Inflammatory macrophage treated with lipopolysaccharide for 4 hours (primary cell): ENCODE measurements around the gene C1orf167.

Source experiments
- DNase-seq: peaks from one replicate; pipeline ENCODE4 v3.0.0-alpha.2; 2020

The C1orf167 gene

GRCh38 chr1:11738096-11738495, 23.9 kb upstream of the C1orf167 start:
- no peak for DNase-seq

DNA sequence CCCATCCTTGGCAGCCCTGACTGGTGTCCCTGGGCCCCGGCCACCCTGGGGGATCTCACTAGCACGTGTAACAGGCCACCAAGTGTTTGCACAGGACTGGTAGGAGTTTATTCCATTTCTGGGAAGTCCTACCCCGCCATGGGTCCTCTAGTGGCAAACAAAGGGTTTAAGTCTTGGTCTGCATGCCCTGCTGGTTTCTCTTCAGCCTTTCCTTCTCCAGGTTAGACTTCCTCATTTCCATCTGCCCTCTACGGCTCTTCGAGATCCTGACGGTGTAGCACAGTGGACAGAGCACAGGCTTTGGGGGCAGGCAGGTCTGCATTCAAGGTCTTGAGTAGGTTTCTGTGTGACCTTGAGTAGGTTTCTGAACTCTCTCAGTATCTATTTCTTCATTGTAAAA, 23.2 kb upstream of the C1orf167 start:
- peak; percentile 58 for DNase-seq

DNA sequence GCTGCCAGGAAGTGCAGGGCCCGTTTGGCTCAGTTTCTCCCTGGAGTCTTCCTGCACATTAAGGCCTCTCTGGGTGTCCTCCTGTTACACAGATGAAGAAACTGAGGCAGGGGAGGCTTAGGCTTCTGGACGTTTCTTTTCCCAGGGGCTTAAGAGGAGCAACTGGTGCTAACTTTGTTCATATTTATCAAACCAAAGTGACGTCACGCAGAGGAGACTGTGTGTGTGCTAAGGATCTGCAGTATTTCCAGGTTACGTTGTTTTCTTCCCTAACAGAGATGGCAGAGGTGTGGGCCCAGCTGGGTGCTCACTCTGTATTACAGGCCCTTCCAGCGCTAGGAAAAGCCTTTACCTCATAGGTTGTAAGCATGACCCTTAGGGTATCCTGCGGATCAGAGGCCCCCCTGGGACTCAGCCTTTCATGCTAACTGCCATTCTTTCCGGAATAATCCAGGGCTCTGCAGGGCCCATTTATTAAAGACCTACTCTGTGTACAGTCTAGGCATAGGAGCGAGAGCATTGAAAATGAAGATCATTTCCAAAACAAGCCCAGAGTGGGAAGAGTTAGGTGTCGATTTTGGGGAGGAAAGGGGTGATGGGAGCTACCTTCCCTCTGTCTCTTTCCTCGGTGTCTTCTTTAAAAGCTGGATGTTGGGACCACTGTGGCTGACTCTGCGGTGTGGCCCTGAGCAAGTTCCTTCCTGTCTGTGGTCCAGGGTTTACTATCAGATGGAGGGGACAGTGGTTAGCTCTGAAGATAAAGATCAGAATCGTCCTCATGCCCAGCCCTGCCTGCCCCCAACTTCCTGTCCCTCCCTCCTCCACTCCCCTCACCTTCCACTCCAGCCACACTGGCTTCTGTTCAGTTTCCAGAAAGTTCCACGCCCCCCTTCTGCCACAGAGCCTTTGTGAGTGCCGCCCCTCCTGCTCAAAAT, 21.5 kb upstream of the C1orf167 start:
- DNase-seq: no peak

- no peak for DNase-seq
These were observed 20.5 kb upstream of the C1orf167 start for GRCh38 chr1:11741482-11741881.

DNA sequence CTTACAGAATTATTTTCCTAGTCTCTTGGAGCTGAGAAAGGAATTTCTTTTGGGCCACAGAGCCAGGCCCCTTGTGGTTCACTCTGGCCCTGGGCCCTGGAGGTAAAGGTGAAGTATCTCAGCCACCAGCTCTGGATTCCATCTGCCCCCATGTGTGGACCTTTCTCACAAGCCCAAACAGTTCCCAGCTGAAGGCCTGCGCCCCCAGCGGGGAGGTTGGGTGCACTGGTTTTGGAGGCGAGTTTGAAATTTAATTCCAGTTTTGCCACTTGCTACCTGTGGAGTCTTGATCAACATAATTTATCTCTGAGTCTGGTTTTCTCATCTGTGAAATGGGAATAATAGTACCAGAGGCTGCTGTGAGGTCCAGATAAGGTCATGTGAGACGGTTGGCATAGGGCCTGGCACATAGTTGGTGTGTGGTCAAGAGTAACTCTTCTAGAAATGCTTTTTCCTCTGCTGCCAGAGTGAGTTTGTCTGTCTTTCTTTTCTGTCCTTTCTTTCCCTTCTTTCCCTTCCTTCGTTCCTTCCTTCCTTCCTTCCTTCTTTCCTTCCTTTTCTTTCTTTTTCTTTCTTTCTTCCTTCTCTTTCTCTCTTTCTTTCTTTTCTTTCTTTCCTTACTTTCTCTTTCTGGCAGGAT, 20.0 kb upstream of the C1orf167 start:
- no peak for DNase-seq

DNA sequence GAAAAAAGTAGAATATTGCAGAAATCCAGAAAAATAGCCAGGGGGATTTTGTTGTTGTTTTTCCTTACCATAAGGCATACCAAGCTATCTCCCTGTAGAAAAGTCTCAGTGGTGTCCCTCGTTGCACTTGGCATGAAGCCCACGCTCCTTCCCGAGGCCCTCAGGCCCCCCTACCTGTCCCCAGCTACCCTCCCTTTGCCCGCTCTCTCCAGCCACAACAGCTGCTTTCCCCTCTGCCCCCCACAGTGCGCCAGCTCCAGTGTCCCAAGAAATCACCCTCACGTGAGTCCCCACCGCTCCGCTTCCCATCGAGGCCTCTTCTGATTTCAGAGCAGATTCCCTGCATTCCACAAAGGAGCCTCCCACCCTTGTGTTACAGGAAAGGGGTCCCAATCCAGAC, 17.7 kb upstream of the C1orf167 start:
- no peak for DNase-seq

- DNase-seq: no peak
These were observed 15.9 kb upstream of the C1orf167 start for GRCh38 chr1:11746092-11746491.

- DNase-seq: no peak
These were observed 15.1 kb upstream of the C1orf167 start for GRCh38 chr1:11746795-11747487.

DNA sequence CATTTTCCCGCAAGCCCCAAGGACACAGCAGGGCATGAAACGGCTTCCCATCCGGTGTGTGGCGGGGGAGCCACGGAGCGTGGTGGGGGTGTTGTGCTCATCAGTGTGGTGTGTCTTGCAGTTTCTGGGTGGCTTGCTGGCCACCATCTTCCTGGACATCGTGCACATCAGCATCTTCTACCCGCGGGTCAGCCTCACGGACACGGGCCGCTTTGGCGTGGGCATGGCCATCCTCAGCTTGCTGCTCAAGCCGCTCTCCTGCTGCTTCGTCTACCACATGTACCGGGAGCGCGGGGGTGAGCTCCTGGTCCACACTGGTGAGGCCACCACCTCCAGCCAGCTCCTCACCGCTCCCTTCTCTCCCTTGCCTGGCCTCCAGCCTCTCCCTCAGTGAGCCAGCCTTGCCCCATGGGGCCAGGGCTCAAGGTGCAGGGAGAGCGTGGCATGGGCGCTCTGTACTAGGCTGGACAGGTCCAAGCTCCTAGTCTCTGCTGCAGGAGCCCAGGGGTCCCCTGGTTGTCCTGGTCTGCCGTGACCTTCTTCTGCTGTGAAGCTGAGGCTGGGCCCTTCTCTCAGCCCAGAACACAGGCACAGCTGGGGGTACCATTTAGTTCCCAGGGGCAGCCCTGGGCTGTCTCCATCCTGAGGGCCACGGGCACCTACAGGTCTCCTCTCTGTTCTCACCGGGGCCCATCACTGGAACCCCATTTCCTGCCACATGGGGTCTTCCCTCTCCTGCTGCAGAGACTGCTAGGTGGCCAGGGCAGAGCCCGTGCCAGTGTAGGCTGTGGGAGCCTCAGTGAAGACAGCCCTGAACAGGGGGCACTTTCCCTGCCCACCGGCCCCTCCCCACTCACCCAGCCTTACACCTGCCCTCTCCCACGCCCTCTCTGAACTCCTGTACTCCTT, 13.4 kb upstream of the C1orf167 start:
- no peak for DNase-seq

GRCh38 chr1:11749203-11749689, 12.7 kb upstream of the C1orf167 start:
- DNase-seq: peak; percentile 39

- DNase-seq: no peak
These were observed 12.0 kb upstream of the C1orf167 start for GRCh38 chr1:11749996-11750395.

- DNase-seq: no peak
These were observed 10.9 kb upstream of the C1orf167 start for GRCh38 chr1:11751087-11751486.

DNA sequence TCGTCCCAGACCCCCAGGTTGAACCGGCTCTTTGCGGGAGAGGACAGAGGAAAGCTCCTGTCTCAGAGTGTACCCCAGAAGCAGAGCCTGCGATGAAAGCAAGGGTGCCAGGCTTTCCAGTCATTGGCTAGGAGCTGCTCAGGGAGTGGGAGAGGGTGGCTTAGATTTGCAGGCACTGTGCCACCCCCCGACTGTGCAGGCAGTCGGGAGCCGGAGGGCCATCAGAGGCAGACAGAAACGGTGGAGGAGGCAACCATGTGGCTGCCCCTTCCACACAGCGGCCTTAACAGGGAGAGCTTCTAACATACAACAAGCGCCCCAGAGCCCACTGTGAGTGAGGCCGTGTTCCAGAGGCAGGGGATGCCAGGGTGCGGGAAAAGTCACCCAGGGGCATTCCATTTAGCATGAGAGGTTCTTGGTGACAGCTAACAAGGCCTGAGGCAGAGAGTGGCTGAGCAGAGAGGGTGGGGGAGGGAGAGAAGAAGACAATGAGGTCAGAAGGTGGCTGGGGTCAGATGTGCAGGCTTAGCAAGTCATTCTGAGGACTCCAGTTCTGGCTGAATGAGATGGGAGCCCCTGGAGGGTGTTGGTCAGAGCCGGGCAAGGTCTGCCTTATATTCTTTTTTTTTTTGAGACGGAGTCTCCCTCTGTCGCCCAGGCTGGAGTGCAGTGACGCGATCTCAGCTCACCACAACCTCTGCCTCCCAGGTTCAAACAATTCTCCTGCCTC, 9.5 kb upstream of the C1orf167 start:
- DNase-seq: no peak

DNA sequence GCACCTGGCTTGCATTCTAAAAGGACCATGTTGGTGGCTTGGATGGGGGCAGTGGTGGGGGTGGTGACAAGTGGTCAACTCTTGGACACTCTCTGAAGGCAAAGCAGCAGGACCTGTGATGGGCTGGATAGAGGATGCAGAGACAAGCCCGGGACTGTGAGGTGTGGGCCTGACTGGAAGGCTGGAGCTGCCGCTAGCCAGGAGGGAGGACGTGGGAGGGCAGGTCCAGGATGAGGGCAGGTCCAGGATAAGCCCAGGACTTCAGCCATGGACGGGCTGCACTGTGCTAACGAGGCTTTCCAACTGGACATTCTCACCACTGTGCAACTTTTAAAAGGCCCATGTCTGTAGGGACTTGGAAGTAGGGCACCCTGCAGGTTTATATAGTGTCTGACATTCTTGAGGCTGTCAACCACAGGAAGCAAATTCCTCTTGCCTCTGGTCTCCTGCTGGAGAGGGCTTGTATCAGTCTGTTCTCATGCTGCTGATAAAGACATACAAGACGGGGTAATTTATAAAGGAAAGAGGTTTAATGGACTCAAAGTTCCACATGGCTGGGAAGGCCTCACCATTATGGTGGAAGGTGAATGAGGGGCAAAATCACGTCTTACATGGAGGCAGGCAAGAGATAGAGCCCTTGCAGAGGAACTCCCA, 8.3 kb upstream of the C1orf167 start:
- DNase-seq: no peak

DNA sequence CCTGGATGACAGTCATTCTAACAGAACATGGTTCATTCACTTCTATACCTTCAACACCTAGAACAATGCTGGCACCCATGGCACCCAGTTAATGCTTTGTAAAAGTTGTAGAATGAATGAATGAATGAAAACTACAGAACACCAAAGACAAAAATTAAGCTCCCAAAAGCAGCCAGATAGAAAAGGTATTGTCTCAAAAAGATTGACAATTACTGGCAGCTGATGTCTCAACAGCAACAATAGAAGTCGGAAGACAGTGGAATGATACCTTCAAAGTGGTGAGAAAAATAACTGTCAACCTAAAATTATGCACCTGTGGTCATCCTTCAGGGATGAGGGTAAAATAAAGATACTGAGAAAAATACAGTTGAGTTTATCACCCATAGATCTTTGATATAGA, 4.9 kb upstream of the C1orf167 start:
- DNase-seq: no peak

DNA sequence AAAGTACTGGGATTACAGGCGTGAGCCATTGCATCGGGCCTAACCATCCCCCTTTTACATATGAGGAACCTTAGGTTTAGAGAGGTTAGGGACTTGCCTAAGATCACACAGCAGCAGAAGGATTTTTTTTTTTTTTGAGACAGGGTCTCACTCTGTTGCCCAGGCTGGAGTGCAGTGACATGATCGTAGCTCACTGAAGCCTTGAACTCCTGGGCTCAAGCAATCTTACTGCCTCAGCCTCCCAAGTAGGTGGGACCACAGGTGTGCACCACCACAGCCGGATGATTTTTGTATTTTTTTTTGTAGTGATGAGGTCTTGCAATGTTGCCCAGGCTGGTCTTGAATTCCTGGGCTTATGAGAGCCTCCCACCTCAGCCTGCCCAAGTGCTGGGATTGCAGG, 2.2 kb upstream of the C1orf167 start:
- DNase-seq: no peak

- DNase-seq: no peak
These were observed 708 bp upstream of the C1orf167 start for GRCh38 chr1:11761285-11761684.

GRCh38 chr1:11764115-11764514, 2.1 kb downstream of the C1orf167 start:
- no peak for DNase-seq

GRCh38 chr1:11764519-11764918, 2.5 kb downstream of the C1orf167 start:
- no peak for DNase-seq

- no peak for DNase-seq
These were observed 3.9 kb downstream of the C1orf167 start for GRCh38 chr1:11765661-11766428.

GRCh38 chr1:11766429-11766776, 4.4 kb downstream of the C1orf167 start:
- no peak for DNase-seq
